Nephron progenitor cell (in vitro differentiated cells): ENCODE data around the gene SLC24A4.

Source experiments
- DNase-seq: peaks from one replicate; pipeline ENCODE4 v3.0.0; 2021
- H3K27ac Mint-ChIP-seq: 2 replicates; pipeline ENCODE4 v1.8.0; 2021; ENCODE audit warnings: mild to moderate bottlenecking, moderate library complexity, mixed read lengths
- H3K27me3 Mint-ChIP-seq: 2 replicates; pipeline ENCODE4 v1.8.0; 2021; ENCODE audit warnings: mild to moderate bottlenecking, low read depth, mixed read lengths; ENCODE audit not compliant: poor library complexity
- H3K36me3 Mint-ChIP-seq: 2 replicates; pipeline ENCODE4 v1.8.0; 2021; ENCODE audit warnings: low read depth, mixed read lengths
- H3K4me1 Mint-ChIP-seq: 2 replicates; pipeline ENCODE4 v1.8.0; 2021; ENCODE audit warnings: mixed read lengths
- H3K4me3 Mint-ChIP-seq: 2 replicates; pipeline ENCODE4 v1.8.0; 2021; ENCODE audit warnings: mild to moderate bottlenecking, moderate library complexity, mixed read lengths
- H3K9me3 Mint-ChIP-seq: 2 replicates; pipeline ENCODE4 v1.8.0; 2021; ENCODE audit warnings: mild to moderate bottlenecking, moderate library complexity, mixed read lengths
- TF ChIP-seq, protein P1 (sequence below): fragments of 200-600 bp; sonication (generic); IDR thresholded peaks from 2 replicates; pipeline ENCODE4 v1.5.0; 2021; ENCODE audit warnings: antibody characterized with exemption

Gene SLC24A4

DNA sequence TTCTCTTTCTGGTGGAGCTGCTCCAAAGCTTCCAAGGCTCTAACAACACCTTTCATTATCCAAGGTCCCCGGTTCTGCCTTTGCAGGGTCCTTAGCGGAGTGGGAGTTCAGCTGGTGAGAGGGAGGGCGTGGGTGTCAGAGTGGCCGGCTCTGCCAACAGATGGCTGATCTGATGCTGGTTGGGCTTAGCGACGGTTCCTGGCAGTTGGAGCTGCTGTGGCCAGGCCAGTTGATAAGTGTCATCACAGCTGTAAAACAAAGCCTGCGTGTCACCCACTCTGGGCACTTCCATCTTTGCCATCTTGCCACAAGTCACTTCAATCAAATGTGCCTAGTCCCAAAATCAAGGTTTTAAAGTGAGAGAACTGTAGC, 226.9 kb downstream of the SLC24A4 start:
- Mint-ChIP-seq H3K27ac (no peak overlapping the region), H3K36me3 (no peaks in the 10 kb centered on the region), H3K9me3 (no peaks in the 10 kb centered on the region), H3K27me3 (peaks cover 4% of the 10 kb centered on the region), H3K4me3 (no peak overlapping the region), H3K4me1 (peaks cover 7% of the 10 kb centered on the region)
- TF ChIP-seq, protein P1, sequence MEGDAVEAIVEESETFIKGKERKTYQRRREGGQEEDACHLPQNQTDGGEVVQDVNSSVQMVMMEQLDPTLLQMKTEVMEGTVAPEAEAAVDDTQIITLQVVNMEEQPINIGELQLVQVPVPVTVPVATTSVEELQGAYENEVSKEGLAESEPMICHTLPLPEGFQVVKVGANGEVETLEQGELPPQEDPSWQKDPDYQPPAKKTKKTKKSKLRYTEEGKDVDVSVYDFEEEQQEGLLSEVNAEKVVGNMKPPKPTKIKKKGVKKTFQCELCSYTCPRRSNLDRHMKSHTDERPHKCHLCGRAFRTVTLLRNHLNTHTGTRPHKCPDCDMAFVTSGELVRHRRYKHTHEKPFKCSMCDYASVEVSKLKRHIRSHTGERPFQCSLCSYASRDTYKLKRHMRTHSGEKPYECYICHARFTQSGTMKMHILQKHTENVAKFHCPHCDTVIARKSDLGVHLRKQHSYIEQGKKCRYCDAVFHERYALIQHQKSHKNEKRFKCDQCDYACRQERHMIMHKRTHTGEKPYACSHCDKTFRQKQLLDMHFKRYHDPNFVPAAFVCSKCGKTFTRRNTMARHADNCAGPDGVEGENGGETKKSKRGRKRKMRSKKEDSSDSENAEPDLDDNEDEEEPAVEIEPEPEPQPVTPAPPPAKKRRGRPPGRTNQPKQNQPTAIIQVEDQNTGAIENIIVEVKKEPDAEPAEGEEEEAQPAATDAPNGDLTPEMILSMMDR = no peak
- no peak for DNase-seq
